C4-2B (cell line): ENCODE results near the gene GRIK4.
"Not testable (repeated sequence)": the region's sequence is repeated elsewhere in the genome, so short reads cannot be mapped to it uniquely, and the experiment has no call there.

Experiments used
- CTCF ChIP-seq: fragments of 450-650 bp; conservative IDR thresholded peaks from 2 replicates; pipeline ENCODE4 v1.5.1; 2017; ENCODE audit warnings: mild to moderate bottlenecking
- ZFX ChIP-seq: fragments of 450-650 bp; IDR thresholded peaks from 2 replicates; pipeline ENCODE4 v1.6.1; 2017

- not testable (repeated sequence) for TF ChIP-seq CTCF, ZFX
Measured at GRCh38 chr11:121021718-121022117, 510.2 kb downstream of the GRIK4 start.
